ENCODE data around the gene BRD3OS. TPM values are rescaled to one million over a fixed set of nuclear protein-coding genes. Genes with fewer than 3 reads are reported as not detected.
A peak's percentile ranks its signal among the peaks of the same experiment; 100 is the strongest.

Gene BRD3OS
- total and polyA plus RNA-seq, 2 of the 4 experiments (the other 2 are of a cell fraction): 15.8 to 20.7 TPM

DNA sequence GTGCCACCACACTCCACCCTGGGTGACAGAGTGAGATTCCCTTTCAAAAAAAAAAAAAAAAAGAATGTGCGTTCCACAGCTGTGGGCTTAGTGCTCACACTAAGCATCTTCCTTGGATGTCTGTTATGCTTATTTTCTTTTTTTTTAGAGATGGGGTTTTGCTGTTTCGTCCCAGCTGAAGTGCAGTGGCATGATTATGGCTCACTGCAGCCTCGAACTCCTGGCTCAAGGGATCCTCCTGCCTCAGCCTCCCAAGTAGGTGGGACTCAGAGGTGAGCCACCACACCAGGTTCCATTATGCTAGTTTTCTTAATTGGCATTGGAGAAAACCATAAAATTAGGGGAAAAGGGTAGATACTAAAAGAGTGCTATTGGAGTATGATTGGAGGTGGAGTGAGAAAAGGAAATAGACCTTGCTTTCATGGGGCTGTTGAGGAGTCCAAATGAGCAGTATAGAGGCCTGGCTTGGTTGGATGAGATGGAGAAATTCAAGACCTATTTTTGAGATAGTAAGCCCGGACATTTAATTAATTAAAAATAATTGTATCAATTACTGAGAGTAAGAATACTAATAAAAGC, 978 bp upstream of the BRD3OS start:
- ChIA-PET CTCF (no interaction called here), POLR2A (ENCODE audit: unreplicated experiment) (interaction anchor here (0.6 kb wide), 1 partner anchor 14 kb away, joined by 6 read pairs; no protein-coding TSS in a partner anchor)
- Histone ChIP-seq H4K5ac (ENCODE audit: low read depth, low read length) (no peak overlapping the region; the same call in 1 of the 2 replicates), H2BK5ac (ENCODE audit: low read depth, low read length, poor library complexity, severe bottlenecking) (no peak overlapping the region), H3K27me3 (ENCODE audit: control insufficient read depth, insufficient read depth, low read length) (no peaks in the 10 kb centered on the region), H2AK9ac (replicated peaks; ENCODE audit: low read depth, low read length, poor library complexity) (no peak overlapping the region), H3K9me1 (ENCODE audit: insufficient read depth, low read length) (peaks cover 2% of the 10 kb centered on the region; the same call in 1 of the 2 replicates), H3K9ac (ENCODE audit: low read depth, low read length) (peak overlapping the region; percentile 72), H4K91ac (ENCODE audit: insufficient read depth, low read depth, low read length) (peak overlapping the region; percentile 75; the same call in 1 of the 2 replicates), H3K56ac (ENCODE audit: extremely low read depth, insufficient read depth, low read length) (no peak overlapping the region), H3K4me1 (ENCODE audit: control insufficient read depth, insufficient read depth, low read length) (peaks cover 3% of the 10 kb centered on the region; the same call in 1 of the 2 replicates), H4K8ac (ENCODE audit: low read depth in 2 of 2, low read length in 2 of 2) (peak overlapping the region; percentile 74 to 98; a peak in 3 of 4 replicates), H3K27ac (ENCODE audit: insufficient read depth, low read length) (no peak overlapping the region), H3K14ac (replicated peaks; ENCODE audit: low read depth, low read length) (peak overlapping the region; percentile 94; the same call in 1 of the 2 replicates), H2AK5ac (ENCODE audit: low read depth, low read length) (no peak overlapping the region; the same call in 1 of the 2 replicates), H3K36me3 (ENCODE audit: control insufficient read depth, insufficient read depth, low read length) (peaks cover 15% of the 10 kb centered on the region; the same call in 1 of the 2 replicates), H3K9me3 (ENCODE audit: control insufficient read depth, insufficient read depth, low read length) (no peaks in the 10 kb centered on the region), H3K18ac (ENCODE audit: low read depth, low read length) (no peak overlapping the region), H2AFZ (replicated peaks; ENCODE audit: low read length, poor library complexity) (peak overlapping the region; percentile 98), H2BK120ac (ENCODE audit: low read depth, low read length) (peak overlapping the region; percentile 72; the same call in 1 of the 2 replicates), H3K23ac (ENCODE audit: low read depth, low read length) (peak overlapping the region; percentile 91), H3K4ac (ENCODE audit: low read depth, low read length) (peak overlapping the region; percentile 76; the same call in 1 of the 2 replicates), H3K4me3 (ENCODE audit: insufficient read depth, low read depth, low read length) (peak overlapping the region; percentile 50), H4K20me1 (ENCODE audit: insufficient read depth, low read length) (no peaks in the 10 kb centered on the region), H3K79me1 (ENCODE audit: low read depth in 1 of 2, low read length in 2 of 2) (peaks cover 0 to 19% of the 10 kb centered on the region in 2 experiments; a peak in 3 of 4 replicates), H2BK15ac (ENCODE audit: low read depth, low read length) (0 out of 3 replicates have a peak overlapping the region, but pooled peaks have one; percentile 63), H3K4me2 (ENCODE audit: low read depth, low read length) (peak overlapping the region; percentile 86), H2BK20ac (ENCODE audit: low read depth, low read length) (no peak overlapping the region)
- in situ Hi-C loops (cut with MboI; ENCODE audit: low sequenced_read_pairs): no loop called here
- dilution Hi-C loops (cut with HindIII; ENCODE audit: low sequenced_read_pairs, unreplicated experiment): loop anchor here (25.0 kb wide), 1 partner anchor 237 kb away; no protein-coding TSS in a partner anchor
- ATAC-seq (ENCODE audit: low read depth) (no peak), DNase-seq (no peak)
- intact Hi-C loops (cut with micrococcal nuclease): no loop called here
- BruUV-seq (replicated peaks): no TSS peak
- WGBS, 2 experiments (ENCODE audit: extremely low coverage in 2 of 2, insufficient read length in 1 of 2): 100% methylated on average over 1 of the region's 4 CpGs; no CpG with 5 or more reads in 1 of the 2 experiments
- no peak for TF ChIP-seq BHLHE40 (IDR thresholded peaks at IDR 0.05; ENCODE audit: low read depth, low read length)
- no peak for TF ChIP-seq NFE2L2 (IDR thresholded peaks at IDR 0.05; ENCODE audit: low read depth, low read length)
- no peak for TF ChIP-seq MXI1 (IDR thresholded peaks at IDR 0.05; ENCODE audit: borderline replicate concordance, low read depth, low read length)
- TF ChIP-seq FOS (IDR thresholded peaks at IDR 0.05; ENCODE audit: low read depth, low read length): no peak
- TF ChIP-seq RCOR1 (IDR thresholded peaks at IDR 0.05; ENCODE audit: insufficient replicate concordance, low read length): no peak
- no peak for TF ChIP-seq CEBPB (IDR thresholded peaks at IDR 0.05; ENCODE audit: low read depth, low read length)
- TF ChIP-seq RFX5 (IDR thresholded peaks at IDR 0.05; ENCODE audit: low read depth, low read length): no peak
- no peak for TF ChIP-seq RAD21 (IDR thresholded peaks at IDR 0.05; ENCODE audit: low read length)
- no peak for TF ChIP-seq CHD1 (IDR thresholded peaks at IDR 0.05; ENCODE audit: low read depth, low read length)
- TF ChIP-seq ELK1 (IDR thresholded peaks at IDR 0.05; ENCODE audit: borderline replicate concordance, low read depth, low read length): no peak
- no peak for TF ChIP-seq USF2 (IDR thresholded peaks at IDR 0.05; ENCODE audit: low read depth, low read length)
- no peak for TF ChIP-seq POLR2A (IDR thresholded peaks at IDR 0.05; ENCODE audit: low read depth, low read length)
